HPDE6-E6E7 (cell line): Measurements from ENCODE around the gene LUZP2.

Experiments
- DNase-seq: peaks from one replicate; pipeline ENCODE4 v3.0.0; 2011; ENCODE audit warnings: missing footprints; ENCODE audit errors: extremely low spot score

LUZP2 gene

DNA sequence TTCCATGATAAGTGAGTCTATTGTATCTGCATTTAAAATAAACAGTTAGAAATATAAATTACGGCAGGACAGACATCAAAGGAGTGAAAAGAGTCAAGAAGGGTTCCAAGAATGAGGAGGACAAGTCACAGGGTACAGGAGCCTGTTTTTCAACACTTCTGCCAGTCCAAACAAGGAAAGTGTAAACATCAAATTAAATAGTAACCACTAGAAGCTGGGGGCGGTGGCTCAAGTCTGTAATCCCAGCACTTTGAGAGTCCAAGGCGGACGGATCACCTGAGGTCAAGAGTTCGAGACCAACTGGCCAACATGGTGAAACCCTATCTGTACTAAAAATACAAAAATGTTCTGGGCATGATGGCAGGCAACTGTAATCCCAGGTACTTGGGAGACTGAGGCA lies 219.6 kb downstream of the LUZP2 start:
- no peak for DNase-seq

GRCh38 chr11:24723231-24723630 lies 226.4 kb downstream of the LUZP2 start:
- no peak for DNase-seq

DNA sequence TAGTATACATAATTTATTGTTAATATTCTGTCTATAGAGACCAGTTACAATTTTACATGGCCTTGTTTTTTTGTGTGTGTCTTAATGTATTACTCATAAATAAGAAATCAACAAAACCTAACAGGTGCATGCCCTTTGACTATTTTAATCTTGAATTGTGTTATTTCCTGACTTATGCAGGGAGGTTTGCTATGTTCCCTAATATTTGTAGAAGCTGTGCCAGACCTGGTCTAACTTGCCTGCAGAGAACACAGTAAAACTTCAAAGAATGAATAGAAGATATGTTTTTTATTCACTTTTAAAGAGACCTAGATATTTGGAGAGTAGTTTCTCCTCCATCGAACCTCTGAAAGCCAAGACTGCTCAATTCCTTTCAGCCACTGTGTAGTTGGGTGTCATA lies 234.7 kb downstream of the LUZP2 start:
- DNase-seq = no peak

- DNase-seq = no peak
Measured at GRCh38 chr11:24734742-24735237, 237.9 kb downstream of the LUZP2 start.

GRCh38 chr11:24738972-24739371 lies 242.1 kb downstream of the LUZP2 start:
- DNase-seq = no peak

- DNase-seq = no peak
Measured at GRCh38 chr11:24739637-24740036, 242.8 kb downstream of the LUZP2 start.

DNA sequence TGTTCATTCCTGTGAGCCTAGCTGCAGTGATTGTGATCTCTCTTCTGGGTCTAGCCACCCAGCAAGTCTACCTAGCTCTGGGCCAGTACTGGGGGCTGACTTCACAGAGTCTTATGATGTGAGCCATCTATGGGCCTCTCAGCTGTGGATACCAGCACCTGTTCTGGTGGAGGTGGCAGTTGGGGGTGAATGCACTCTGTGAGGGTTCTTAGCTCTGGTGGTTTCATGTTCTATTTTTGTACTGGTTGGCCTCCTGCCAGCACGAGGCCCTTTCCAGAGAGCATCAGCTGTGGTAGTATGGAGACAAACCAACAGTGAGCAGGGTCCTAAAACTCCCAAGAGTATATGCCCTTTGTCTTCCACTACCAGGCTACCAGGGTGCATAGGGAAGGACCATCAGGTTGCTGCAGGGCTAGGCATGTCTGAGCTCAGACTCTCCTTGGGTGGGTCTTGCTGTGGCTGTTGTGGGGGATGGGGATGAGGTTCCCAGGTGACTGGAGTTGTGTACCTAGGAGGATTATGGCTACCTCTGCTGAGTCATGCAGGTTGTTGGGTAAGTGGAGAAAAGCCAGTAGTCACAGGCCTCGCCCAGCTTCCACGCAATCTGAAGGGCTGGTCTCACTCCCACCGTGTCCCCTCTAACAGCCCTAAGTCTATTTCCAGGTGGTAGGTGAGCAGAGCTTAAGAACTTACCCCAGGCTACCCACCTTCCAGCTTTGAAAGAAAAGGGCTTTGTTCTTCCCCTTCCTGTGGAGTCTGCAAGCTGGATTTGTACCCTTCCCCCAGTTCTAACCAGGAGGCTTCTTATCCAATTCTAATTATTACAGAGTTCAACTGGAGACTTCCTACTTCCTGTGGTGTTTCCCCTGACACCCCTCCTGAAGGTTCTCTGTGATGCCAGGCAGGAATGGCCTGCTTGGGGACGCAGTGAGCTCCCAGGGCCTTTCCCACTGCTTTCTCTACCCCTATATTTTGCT lies 250.7 kb downstream of the LUZP2 start:
- DNase-seq = no peak

GRCh38 chr11:24748261-24748660 lies 251.4 kb downstream of the LUZP2 start:
- DNase-seq = no peak

DNA sequence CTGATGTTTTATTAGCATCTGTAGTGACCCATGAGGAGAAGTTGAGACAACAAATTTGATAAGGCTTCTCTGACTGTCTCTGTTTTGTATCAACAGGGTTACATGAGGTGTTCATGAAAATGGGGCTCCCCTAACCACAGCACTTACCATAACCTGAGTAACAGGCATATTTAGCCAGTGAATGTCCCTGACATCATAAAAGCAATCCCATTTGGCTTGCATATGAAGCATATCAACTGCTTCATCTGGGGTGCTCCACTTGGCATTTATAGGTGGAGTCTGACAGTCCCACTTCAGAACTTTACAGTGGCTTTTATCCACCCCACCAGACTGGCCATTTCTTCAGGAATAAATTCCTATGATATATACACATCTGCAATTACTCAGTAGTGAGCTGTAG lies 257.6 kb downstream of the LUZP2 start:
- DNase-seq = no peak

- no peak for DNase-seq
Measured at GRCh38 chr11:24755260-24755839, 258.5 kb downstream of the LUZP2 start.

- no peak for DNase-seq
Measured at GRCh38 chr11:24759742-24760141, 262.9 kb downstream of the LUZP2 start.

- no peak for DNase-seq
Measured at GRCh38 chr11:24760681-24761080, 263.8 kb downstream of the LUZP2 start.

GRCh38 chr11:24762076-24762475 lies 265.2 kb downstream of the LUZP2 start:
- no peak for DNase-seq

GRCh38 chr11:24767411-24767810 lies 270.6 kb downstream of the LUZP2 start:
- DNase-seq = no peak

GRCh38 chr11:24773322-24773721 lies 276.5 kb downstream of the LUZP2 start:
- no peak for DNase-seq

- no peak for DNase-seq
Measured at GRCh38 chr11:24779791-24780190, 282.9 kb downstream of the LUZP2 start.

DNA sequence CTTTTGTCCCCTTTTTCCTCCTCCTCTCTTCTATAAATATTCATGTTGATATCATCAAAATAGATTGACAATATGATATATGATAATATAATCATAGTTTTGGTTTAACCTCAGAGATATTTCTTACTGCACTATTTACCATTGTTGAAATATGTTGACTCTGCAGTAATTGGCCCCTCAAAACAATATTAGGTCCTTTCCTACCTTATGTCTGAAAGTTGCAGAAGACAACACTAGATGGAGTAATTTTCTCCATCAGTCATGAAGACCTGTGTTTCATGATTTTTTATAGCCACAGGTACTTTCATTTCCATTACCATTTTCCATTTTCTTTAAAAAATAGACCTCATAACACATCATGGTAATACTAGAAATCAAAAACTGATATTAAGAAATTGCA lies 284.4 kb downstream of the LUZP2 start:
- DNase-seq = no peak

GRCh38 chr11:24793479-24793878 lies 296.6 kb downstream of the LUZP2 start:
- no peak for DNase-seq

GRCh38 chr11:24794064-24794463 lies 297.2 kb downstream of the LUZP2 start:
- DNase-seq = no peak

- no peak for DNase-seq
Measured at GRCh38 chr11:24805671-24806070, 308.8 kb downstream of the LUZP2 start.

- no peak for DNase-seq
Measured at GRCh38 chr11:24808173-24808572, 311.3 kb downstream of the LUZP2 start.

- no peak for DNase-seq
Measured at GRCh38 chr11:24819006-24819405, 322.2 kb downstream of the LUZP2 start.

GRCh38 chr11:24819863-24820434 lies 323.1 kb downstream of the LUZP2 start:
- no peak for DNase-seq
